Measurements from ENCODE around the gene NAPSA.

The NAPSA gene

GRCh38 chr19:50327013-50327412 is 38.4 kb downstream of the NAPSA start:
- H3K9me2 ChIP-seq (ENCODE audit: low read depth, low read length), result no peaks in the 10 kb centered on the region
- TF ChIP-seq CTCF (IDR thresholded peaks at IDR 0.05; ENCODE audit: low read length), result no peak
- no peak for TF ChIP-seq EZH2 (IDR thresholded peaks at IDR 0.05; ENCODE audit: borderline replicate concordance, low read length)
- H3K79me2 ChIP-seq (ENCODE audit: insufficient read depth, low read length), result no peaks in the 10 kb centered on the region
- no peak overlapping the region for H3K27ac ChIP-seq (ENCODE audit: low read depth, low read length, poor library complexity, severe bottlenecking)
- 0 out of 2 replicates have a peak, but pooled peaks cover 5% of the 10 kb centered on the region for H3K36me3 ChIP-seq (ENCODE audit: insufficient read depth, low read length)
- H3K4me1 ChIP-seq (ENCODE audit: insufficient read depth, low read length, severe bottlenecking), result peaks cover 50% of the 10 kb centered on the region
- H2AFZ ChIP-seq (ENCODE audit: low read length), result no peak overlapping the region
- H3F3A ChIP-seq (ENCODE audit: insufficient read depth, low read length), result peaks cover 4% of the 10 kb centered on the region; the same call in 1 of the 2 replicates
- peaks cover 14% of the 10 kb centered on the region for H3K27me3 ChIP-seq (ENCODE audit: insufficient read depth, low read length)
- no peaks in the 10 kb centered on the region for H3K9me3 ChIP-seq (ENCODE audit: low read length)
- H3K4me2 ChIP-seq (ENCODE audit: low read length), result no peak overlapping the region; the same call in 1 of the 2 replicates
- 0 out of 2 replicates have a peak, but pooled peaks cover 2% of the 10 kb centered on the region for H4K20me1 ChIP-seq (ENCODE audit: insufficient read depth, low read length)
- H3K4me3 ChIP-seq (ENCODE audit: low read depth, low read length, poor library complexity, severe bottlenecking), result no peak overlapping the region
- no peak overlapping the region for H3K9ac ChIP-seq (ENCODE audit: low read length)

- H3K9ac ChIP-seq (ENCODE audit: low read length), result no peak overlapping the region
Measured at GRCh38 chr19:50326101-50326664, 39.3 kb downstream of the NAPSA start.

GRCh38 chr19:50325310-50326100 is 39.9 kb downstream of the NAPSA start:
- H3K27me3 ChIP-seq (ENCODE audit: insufficient read depth, low read length), result peaks cover 14% of the 10 kb centered on the region
- no peaks in the 10 kb centered on the region for H3F3A ChIP-seq (ENCODE audit: insufficient read depth, low read length)
- no peaks in the 10 kb centered on the region for H3K9me2 ChIP-seq (ENCODE audit: low read depth, low read length)
- H2AFZ ChIP-seq (ENCODE audit: low read length), result no peak overlapping the region
- TF ChIP-seq CTCF (IDR thresholded peaks at IDR 0.05; ENCODE audit: low read length) (no peak), EZH2 (IDR thresholded peaks at IDR 0.05; ENCODE audit: borderline replicate concordance, low read length) (no peak)
- H3K27ac ChIP-seq (ENCODE audit: low read depth, low read length, poor library complexity, severe bottlenecking), result no peak overlapping the region
- 0 out of 2 replicates have a peak, but pooled peaks cover 5% of the 10 kb centered on the region for H3K36me3 ChIP-seq (ENCODE audit: insufficient read depth, low read length)
- no peaks in the 10 kb centered on the region for H3K9me3 ChIP-seq (ENCODE audit: low read length)
- 0 out of 2 replicates have a peak, but pooled peaks cover 2% of the 10 kb centered on the region for H4K20me1 ChIP-seq (ENCODE audit: insufficient read depth, low read length)
- H3K4me1 ChIP-seq (ENCODE audit: insufficient read depth, low read length, severe bottlenecking), result peaks cover 41% of the 10 kb centered on the region
- H3K4me3 ChIP-seq (ENCODE audit: low read depth, low read length, poor library complexity, severe bottlenecking), result peak overlapping the region; percentile 35
- H3K79me2 ChIP-seq (ENCODE audit: insufficient read depth, low read length), result no peaks in the 10 kb centered on the region
- peak overlapping the region; percentile 62 for H3K4me2 ChIP-seq (ENCODE audit: low read length)
- H3K9ac ChIP-seq (ENCODE audit: low read length), result no peak overlapping the region

More at GRCh38 chr19:50326101-50326664, 39.3 kb downstream of the NAPSA start:
- Histone ChIP-seq H3K9me3 (ENCODE audit: low read length) (no peaks in the 10 kb centered on the region), H3K27me3 (ENCODE audit: insufficient read depth, low read length) (peaks cover 14% of the 10 kb centered on the region), H3K36me3 (ENCODE audit: insufficient read depth, low read length) (0 out of 2 replicates have a peak, but pooled peaks cover 5% of the 10 kb centered on the region), H3K4me1 (ENCODE audit: insufficient read depth, low read length, severe bottlenecking) (peaks cover 42% of the 10 kb centered on the region), H3K9me2 (ENCODE audit: low read depth, low read length) (no peaks in the 10 kb centered on the region), H2AFZ (ENCODE audit: low read length) (no peak overlapping the region), H3K79me2 (ENCODE audit: insufficient read depth, low read length) (no peaks in the 10 kb centered on the region), H3F3A (ENCODE audit: insufficient read depth, low read length) (no peaks in the 10 kb centered on the region), H4K20me1 (ENCODE audit: insufficient read depth, low read length) (0 out of 2 replicates have a peak, but pooled peaks cover 2% of the 10 kb centered on the region), H3K4me2 (ENCODE audit: low read length) (peak overlapping the region; percentile 62), H3K27ac (ENCODE audit: low read depth, low read length, poor library complexity, severe bottlenecking) (no peak overlapping the region), H3K4me3 (ENCODE audit: low read depth, low read length, poor library complexity, severe bottlenecking) (peak overlapping the region; percentile 35)
- TF ChIP-seq EZH2 (IDR thresholded peaks at IDR 0.05; ENCODE audit: borderline replicate concordance, low read length), result no peak
- TF ChIP-seq CTCF (IDR thresholded peaks at IDR 0.05; ENCODE audit: low read length), result no peak

Measured in OCI-LY1 (cell line).